Naive thymus-derived CD4-positive, alpha-beta T cell (primary cell): ENCODE results near the gene CDCP2. TPM values are rescaled to one million over a fixed set of nuclear protein-coding genes. Genes with fewer than 3 reads are reported as not detected.

Experiments used
- ATAC-seq: fragments of 150-1000 bp; cut with Tn5 transposase; 2 replicates; pipeline ENCODE4 v1.10.0; 2021; ENCODE audit warnings: mild to moderate bottlenecking, moderate library complexity
- CTCF ChIA-PET: fragments of 350-600 bp; sonication (Branson Sonifier 250); formaldehyde crosslinking; loops from one replicate; lab custom pipeline; 2021; ENCODE audit warnings: antibody characterized with exemption; lab: Charles Lee
- POLR2A ChIA-PET: fragments of 350-600 bp; sonication (Branson Sonifier 250); formaldehyde crosslinking; loops from one replicate; lab custom pipeline; 2021; ENCODE audit warnings: antibody characterized with exemption, inconsistent platforms; lab: Charles Lee
- DNase-seq, 9 donors: peaks; one replicate each; pipeline versions ENCODE4 v3.0.0 to v3.0.0-alpha.2; 2020 to 2022; ENCODE audit warnings: mixed read lengths in 1 of 9
- H3K27ac ChIP-seq: one replicate; pipeline ENCODE4 v1.7.0; 2013; ENCODE audit warnings: mild to moderate bottlenecking, low read depth, low read length, moderate library complexity
- H3K27me3 ChIP-seq, 2 donors: one replicate each; pipeline ENCODE4 v1.7.0; 2013; ENCODE audit warnings: low read length in 2 of 2, mild to moderate bottlenecking in 2 of 2, moderate library complexity in 2 of 2; ENCODE audit not compliant: control insufficient read depth in 2 of 2, insufficient read depth in 2 of 2
- H3K36me3 ChIP-seq, 3 experiments: 1 replicate in 2 of 3; 2 replicates in 1 of 3; pipeline ENCODE4 v1.7.0; 2013; ENCODE audit warnings: low read length in 3 of 3, mild to moderate bottlenecking in 3 of 3, moderate library complexity in 1 of 3; ENCODE audit not compliant: insufficient read depth in 3 of 3, control insufficient read depth in 2 of 3
- H3K4me1 ChIP-seq, 2 donors: one replicate each; pipeline ENCODE4 v1.7.0; 2013; ENCODE audit warnings: low read length in 2 of 2, mild to moderate bottlenecking in 2 of 2, moderate library complexity in 1 of 2; ENCODE audit not compliant: control insufficient read depth in 2 of 2, insufficient read depth in 2 of 2
- H3K4me3 ChIP-seq: 2 replicates; pipeline ENCODE4 v1.7.0; 2013; ENCODE audit warnings: mild to moderate bottlenecking, low read length
- H3K9me3 ChIP-seq, 3 experiments: 1 replicate in 2 of 3; 2 replicates in 1 of 3; pipeline ENCODE4 v1.7.0; 2013; ENCODE audit warnings: low read length in 3 of 3; ENCODE audit not compliant: control insufficient read depth in 2 of 3
- H3K27ac Mint-ChIP-seq, 9 donors: one replicate each; pipeline ENCODE4 v1.8.0; 2020 to 2022; ENCODE audit warnings: mixed read lengths in 9 of 9, mild to moderate bottlenecking in 8 of 9, moderate library complexity in 5 of 9, inconsistent platforms in 2 of 9
- H3K27me3 Mint-ChIP-seq, 5 donors: one replicate each; pipeline ENCODE4 v1.8.0; 2021 to 2022; ENCODE audit warnings: mixed read lengths in 5 of 5, mild to moderate bottlenecking in 1 of 5
- H3K36me3 Mint-ChIP-seq, 5 donors: one replicate each; pipeline ENCODE4 v1.8.0; 2020 to 2022; ENCODE audit warnings: mixed read lengths in 5 of 5, mild to moderate bottlenecking in 3 of 5, inconsistent platforms in 1 of 5
- H3K4me1 Mint-ChIP-seq, 7 donors: one replicate each; pipeline ENCODE4 v1.8.0; 2020 to 2022; ENCODE audit warnings: mixed read lengths in 7 of 7, mild to moderate bottlenecking in 3 of 7, inconsistent platforms in 1 of 7
- H3K4me3 Mint-ChIP-seq, 10 donors: one replicate each; pipeline ENCODE4 v1.8.0; 2020 to 2022; ENCODE audit warnings: mild to moderate bottlenecking in 10 of 10, mixed read lengths in 10 of 10, moderate library complexity in 6 of 10, inconsistent platforms in 2 of 10
- H3K9me3 Mint-ChIP-seq, 11 donors: one replicate each; pipeline ENCODE4 v1.8.0; 2020 to 2022; ENCODE audit warnings: mixed read lengths in 11 of 11, mild to moderate bottlenecking in 4 of 11, inconsistent platforms in 1 of 11, moderate library complexity in 1 of 11
- intact Hi-C, 2 donors: fragments of 100-400 bp; cut with micrococcal nuclease; formaldehyde crosslinking; loops; one replicate each; pipeline ENCODE4 v1.15.1; 2023
- polyA plus RNA-seq, 2 donors: library from polyadenylated mRNA; unstranded; fragments of 300-500 nt; fragmentation: Illumina TruSeq; gene quantifications; one replicate each; pipeline ENCODE4 v1.2.3, GENCODE V29; 2021
- total RNA-seq, 6 experiments: library from RNA in 5 of 6; stranded (reverse) in 5 of 6; gene quantifications; 1 replicate in 5 of 6; 2 replicates in 1 of 6; pipeline ENCODE4 v1.2.3 and lab custom pipeline; 2021 to 2026

CDCP2 gene
- total RNA-seq (under 1 TPM in 2 of 5 experiments, not detected in 3; 0.22 to 0.30 TPM), polyA plus RNA-seq (not detected), total RNA-seq (lab: John Stamatoyannopoulos, UW) (not detected)

GRCh38 chr1:54152696-54153095, at the start of gene CDCP2:
Gene CDCP2, minus strand, starts transcription at chr1:54153000. Its CDS starts 78 bp downstream, at chr1:54152922.
- Histone ChIP-seq H3K27me3 (no peaks in the 10 kb centered on the region), H3K4me1 (no peaks in the 10 kb centered on the region), H3K4me3 (no peak within 1 kb of the TSS), H3K27ac (no peak within 1 kb of the TSS), H3K9me3 (no peaks in the 10 kb centered on the region), H3K36me3 (no peaks in the 10 kb centered on the region)
- no peak for ATAC-seq
- intact Hi-C loops = no loop called here
- Mint-ChIP-seq H3K4me3 (no peak within 1 kb of the TSS), H3K36me3 (no peaks in the 10 kb centered on the region), H3K27me3 (no peaks in the 10 kb centered on the region), H3K9me3 (peaks cover 0 to 3% (median 0%) of the 10 kb centered on the region in 11 donors), H3K27ac (peak within 1 kb of the TSS in 1 of 9 donors; percentile 45), H3K4me1 (peaks cover 0 to 4% (median 0%) of the 10 kb centered on the region in 7 donors)
- POLR2A ChIA-PET = no interaction called here
- CTCF ChIA-PET = no interaction called here
- no peak for DNase-seq

- no peak for DNase-seq
- Histone ChIP-seq H3K4me1 (peaks cover 9 to 17% of the 10 kb centered on the region in 2 donors), H3K27ac (peak overlapping the region; percentile 81), H3K36me3 (peaks cover 2 to 20% (median 5%) of the 10 kb centered on the region in 3 experiments), H3K27me3 (no peaks in the 10 kb centered on the region), H3K4me3 (peak overlapping the region; percentile 69), H3K9me3 (no peaks in the 10 kb centered on the region)
- ChIA-PET CTCF (interaction anchor here (0.8 to 2.8 kb wide), 4 partner anchors 13 to 289 kb away, joined by 3 to 9 read pairs (median 4); partner anchors contain the start of gene SSBP3), POLR2A (interaction anchor here (0.9 to 2.1 kb wide), 10 partner anchors 10 to 289 kb away, joined by 3 to 8 read pairs (median 4); partner anchors contain the start of genes TCEANC2 and TMEM59)
- Mint-ChIP-seq H3K4me1 (peaks cover 28 to 47% (median 40%) of the 10 kb centered on the region in 7 donors), H3K36me3 (peaks cover 8 to 16% (median 9%) of the 10 kb centered on the region in 5 donors), H3K4me3 (peak overlapping the region; percentile 90 to 96 (median 92)), H3K27ac (peak overlapping the region; percentile 64 to 93 (median 87)), H3K27me3 (no peaks in the 10 kb centered on the region), H3K9me3 (no peaks in the 10 kb centered on the region)
- intact Hi-C loops = loop anchor here (1.0 to 10.0 kb wide), 11 partner anchors 85 to 564 kb away; partner anchors contain the start of genes NDC1 (in 2 of the 2), TCEANC2 (in 2 of the 2), TMEM59 (in 2 of the 2) and PARS2 (in 1 of the 2)
- no peak for ATAC-seq
Measured at GRCh38 chr1:54200519-54200997, 47.8 kb upstream of the CDCP2 start.

GRCh38 chr1:54199765-54200518, 47.1 kb upstream of the CDCP2 start, which contains the start of the genes CYB5RL and MRPL37:
Gene CYB5RL, minus strand, starts transcription at chr1:54200030. Its CDS starts 4,414 bp downstream, at chr1:54195616.
Gene MRPL37, plus strand, starts transcription at chr1:54200167. Its CDS starts 77 bp downstream, at chr1:54200244.
- no peaks in the 10 kb centered on the region for H3K9me3 Mint-ChIP-seq

GRCh38 chr1:54199151-54199764, 46.5 kb upstream of the CDCP2 start:
- H3K9me3 ChIP-seq = no peaks in the 10 kb centered on the region
- H3K4me3 ChIP-seq = peak overlapping the region; percentile 69
- peaks cover 9 to 17% of the 10 kb centered on the region in 2 donors for H3K4me1 ChIP-seq
- no peaks in the 10 kb centered on the region for H3K27me3 ChIP-seq
- CTCF ChIA-PET = interaction anchor here (1.3 to 1.4 kb wide), 2 partner anchors 15 to 207 kb away, joined by 4 to 5 read pairs; partner anchors contain the start of gene SSBP3
- intact Hi-C loops = no loop called here
- DNase-seq (peak in 1 of 9 donors; percentile 4), ATAC-seq (no peak)
- Mint-ChIP-seq H3K4me1 (peaks cover 27 to 44% (median 40%) of the 10 kb centered on the region in 7 donors), H3K27me3 (no peaks in the 10 kb centered on the region), H3K4me3 (peak overlapping the region; percentile 90 to 96 (median 92)), H3K36me3 (peaks cover 0 to 15% (median 5%) of the 10 kb centered on the region in 5 donors), H3K27ac (peak overlapping the region; percentile 42 to 93 (median 87)), H3K9me3 (no peaks in the 10 kb centered on the region)
- POLR2A ChIA-PET = interaction anchor here (0.6 to 2.1 kb wide), 10 partner anchors 9 to 290 kb away, joined by 3 to 8 read pairs (median 3); partner anchors contain the start of genes TCEANC2 and TMEM59
- H3K27ac ChIP-seq = peak overlapping the region; percentile 81
- H3K36me3 ChIP-seq = peaks cover 0 to 22% (median 0%) of the 10 kb centered on the region in 3 experiments

More at GRCh38 chr1:54199765-54200518, 47.1 kb upstream of the CDCP2 start, which contains the start of the genes CYB5RL and MRPL37:
- peaks cover 0 to 20% (median under 1%) of the 10 kb centered on the region in 3 experiments for H3K36me3 ChIP-seq
- DNase-seq = peak; percentile 65 to 94 (median 91)
- Mint-ChIP-seq H3K27me3 (no peaks in the 10 kb centered on the region), H3K27ac (peak within 1 kb of the TSS; percentile 64 to 93 (median 87)), H3K4me3 (peak within 1 kb of the TSS; percentile 90 to 96 (median 92)), H3K4me1 (peaks cover 27 to 44% (median 40%) of the 10 kb centered on the region in 7 donors), H3K36me3 (peaks cover 2 to 11% (median 7%) of the 10 kb centered on the region in 5 donors)
- POLR2A ChIA-PET = interaction anchor here (0.6 to 2.1 kb wide), 13 partner anchors 10 to 289 kb away, joined by 3 to 8 read pairs (median 4); partner anchors contain the start of genes TCEANC2 and TMEM59
- peak within 1 kb of the TSS; percentile 81 for H3K27ac ChIP-seq
- H3K4me3 ChIP-seq = peak within 1 kb of the TSS; percentile 69
- H3K27me3 ChIP-seq = no peaks in the 10 kb centered on the region
- intact Hi-C loops = loop anchor here (1.0 to 10.0 kb wide), 11 partner anchors 85 to 564 kb away; partner anchors contain the start of genes NDC1 (in 2 of the 2), TCEANC2 (in 2 of the 2), TMEM59 (in 2 of the 2) and PARS2 (in 1 of the 2)
- CTCF ChIA-PET = interaction anchor here (0.8 to 2.8 kb wide), 4 partner anchors 14 to 290 kb away, joined by 3 to 9 read pairs (median 4); partner anchors contain the start of gene SSBP3
- ATAC-seq = peak; percentile 99
- H3K9me3 ChIP-seq = no peaks in the 10 kb centered on the region
- peaks cover 9 to 17% of the 10 kb centered on the region in 2 donors for H3K4me1 ChIP-seq

- DNase-seq (no peak), ATAC-seq (no peak)
- CTCF ChIA-PET = no interaction called here
- H3K27me3 Mint-ChIP-seq = no peaks in the 10 kb centered on the region
- no peak overlapping the region for H3K4me3 ChIP-seq
- H3K9me3 Mint-ChIP-seq = no peaks in the 10 kb centered on the region
- intact Hi-C loops = no loop called here
- H3K4me1 Mint-ChIP-seq = peaks cover 0 to 5% (median 0%) of the 10 kb centered on the region in 7 donors
- no peaks in the 10 kb centered on the region for H3K4me1 ChIP-seq
- no peak overlapping the region for H3K4me3 Mint-ChIP-seq
- no peaks in the 10 kb centered on the region for H3K27me3 ChIP-seq
- H3K27ac Mint-ChIP-seq = no peak overlapping the region
- H3K36me3 Mint-ChIP-seq = peaks cover 0 to 32% (median 14%) of the 10 kb centered on the region in 5 donors
- POLR2A ChIA-PET = no interaction called here
- H3K36me3 ChIP-seq = peaks cover 0 to 42% (median 0%) of the 10 kb centered on the region in 3 experiments
- H3K9me3 ChIP-seq = no peaks in the 10 kb centered on the region
- H3K27ac ChIP-seq = no peak overlapping the region
Measured at GRCh38 chr1:54193453-54193852, 40.7 kb upstream of the CDCP2 start.
